NCI-H2196 treated with DMSO at 0.1 percent for 48 hours (cell line): ENCODE results near the gene ARFGEF2.
"Not testable (repeated sequence)": the region's sequence is repeated elsewhere in the genome, so short reads cannot be mapped to it uniquely, and the experiment has no call there.

Experiments used
- DNase-seq: peaks from one replicate; lab custom pipeline; 2025; ENCODE audit not compliant: unreplicated experiment; lab: John Stamatoyannopoulos, UW

Gene ARFGEF2

DNA sequence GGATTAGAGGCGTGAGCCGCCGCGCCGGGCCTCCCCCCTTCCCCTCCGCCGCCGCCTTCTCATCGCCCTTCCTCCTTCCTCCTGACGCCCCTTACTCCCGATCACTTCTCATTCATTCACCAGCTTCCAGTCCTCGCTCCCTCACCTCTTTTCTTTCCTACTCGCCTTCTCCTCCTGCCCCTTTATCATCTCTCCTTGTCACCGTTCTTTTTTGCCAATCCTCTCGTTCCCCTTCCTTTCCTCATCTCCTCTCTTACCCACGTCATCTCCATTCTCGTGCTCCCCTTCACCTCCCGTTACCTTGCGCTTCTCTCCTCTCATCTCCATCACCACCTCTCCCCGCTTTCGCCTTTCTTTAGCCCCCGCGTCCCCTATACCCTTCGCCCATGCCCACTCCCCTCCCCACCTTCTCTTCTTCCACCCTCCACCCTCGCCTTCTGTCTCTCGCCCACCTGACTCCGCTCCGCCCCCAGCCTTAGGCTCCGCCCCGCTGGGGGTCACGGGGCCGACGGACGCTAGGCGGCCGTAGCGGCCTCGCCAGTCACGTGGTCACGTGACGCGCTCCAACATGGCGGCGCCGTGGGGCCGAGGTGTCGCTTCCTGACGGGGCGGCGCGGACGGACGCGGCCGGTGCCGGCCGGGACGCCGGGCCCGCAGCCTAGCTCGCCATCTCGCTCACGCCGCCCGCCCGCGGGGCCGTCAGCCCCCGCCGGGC is at the start of gene ARFGEF2:
TSS of gene ARFGEF2 (plus strand) at position 544 of the 715 bp plus-strand sequence. CDS start 179 bp downstream, outside the sequence.
- DNase-seq, result peak; percentile 55

DNA sequence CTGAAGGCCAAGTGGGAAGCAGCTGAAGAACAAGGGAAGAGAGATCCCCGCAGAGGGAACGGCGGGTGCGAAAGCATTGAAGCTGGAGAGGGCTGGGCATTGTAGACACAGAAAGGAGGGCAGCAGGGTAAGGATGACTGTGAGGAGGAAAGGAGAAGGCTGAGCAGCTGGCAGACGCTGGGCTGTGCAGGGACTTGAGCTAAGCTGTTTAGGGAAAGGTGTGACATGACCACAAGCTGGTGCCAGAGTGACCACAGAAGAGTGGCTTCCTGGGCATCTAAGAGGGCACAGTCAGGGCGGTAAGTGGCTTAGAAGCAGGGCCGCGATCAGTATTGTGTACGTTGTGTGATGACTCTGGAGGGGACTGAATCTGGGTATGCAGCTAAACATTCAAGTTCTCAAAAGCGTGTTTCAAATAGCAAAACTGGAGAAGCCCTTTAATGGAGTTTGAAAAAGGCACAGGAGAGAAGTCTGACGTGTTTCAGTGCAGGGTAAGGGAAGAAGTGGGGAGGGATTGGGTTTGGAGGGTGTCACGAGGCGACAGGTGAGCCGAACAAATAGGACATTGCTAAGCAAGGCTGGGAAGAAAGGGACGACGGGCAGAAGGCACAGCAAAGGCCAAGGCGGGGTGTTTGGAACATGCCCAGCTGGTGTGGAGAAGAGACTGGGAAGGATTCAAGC is 46.1 kb upstream of the ARFGEF2 start:
- DNase-seq, result no peak

DNA sequence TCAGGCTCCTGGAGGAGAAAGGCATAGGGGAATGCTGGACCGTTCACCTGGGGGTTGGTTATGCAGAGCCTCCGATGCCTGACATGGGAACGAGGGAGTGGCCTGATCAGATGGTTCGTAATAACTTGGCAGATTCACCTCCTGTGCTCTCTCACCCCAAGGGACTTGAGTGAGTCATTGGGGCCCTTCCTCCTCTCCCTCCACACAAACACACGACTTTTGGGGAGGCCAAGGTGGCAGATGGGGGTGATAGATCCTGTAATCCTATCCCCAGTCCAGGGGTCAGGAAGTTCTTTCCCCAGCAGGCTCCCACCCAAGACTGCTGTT is 45.6 kb upstream of the ARFGEF2 start:
- DNase-seq, result no peak

DNA sequence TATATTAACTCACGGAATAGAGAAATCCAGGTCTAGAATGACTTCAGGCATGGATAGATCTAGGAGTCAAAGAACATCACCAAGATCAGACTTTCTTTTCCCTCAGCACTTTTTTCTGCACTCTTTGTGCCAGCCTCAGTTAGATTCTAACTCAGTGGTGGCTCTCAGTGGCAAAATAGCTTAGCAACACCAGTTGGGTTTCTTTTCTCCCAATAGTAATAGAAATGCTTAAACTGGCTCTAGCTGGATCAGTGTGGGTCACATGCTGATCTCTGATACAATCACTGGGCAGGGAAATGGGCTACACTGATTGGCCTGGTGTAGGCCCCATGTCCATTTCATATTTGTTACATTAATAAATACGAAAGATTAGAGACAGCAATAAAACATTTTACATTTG is 44.2 kb upstream of the ARFGEF2 start:
- DNase-seq, result no peak

DNA sequence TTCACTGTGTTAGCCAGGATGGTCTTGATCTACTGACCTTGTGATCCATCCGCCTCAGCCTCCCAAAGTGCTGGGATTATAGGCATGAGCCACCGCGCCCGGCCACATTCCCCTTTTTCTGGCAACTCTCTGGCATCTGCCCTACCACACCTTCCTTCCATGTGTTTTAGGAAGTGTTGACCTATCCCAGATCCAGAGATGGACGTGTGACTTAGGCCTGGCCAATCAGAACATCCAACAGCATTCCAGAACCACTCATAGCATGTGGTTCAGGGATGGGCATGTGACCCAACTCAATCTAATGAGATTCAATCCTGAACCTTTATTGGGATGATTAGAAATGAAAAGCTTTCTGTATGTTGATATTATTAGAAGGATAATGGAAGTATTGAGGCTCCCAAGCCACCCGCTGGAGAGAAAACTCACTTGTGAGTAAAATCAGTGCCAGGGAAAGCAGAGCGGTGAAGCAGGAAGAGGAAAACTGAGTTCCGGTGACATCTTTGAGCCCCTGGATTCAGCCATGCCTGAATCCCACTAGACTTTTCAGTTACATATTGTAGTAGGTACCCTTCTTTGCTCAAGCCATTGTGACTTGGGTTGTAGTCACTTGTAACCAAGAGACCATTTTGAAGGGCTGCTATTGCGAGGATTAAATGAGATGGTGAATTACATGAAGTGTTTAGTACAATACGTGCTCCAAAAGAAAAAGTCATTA is 42.8 kb upstream of the ARFGEF2 start:
- DNase-seq, result no peak

DNA sequence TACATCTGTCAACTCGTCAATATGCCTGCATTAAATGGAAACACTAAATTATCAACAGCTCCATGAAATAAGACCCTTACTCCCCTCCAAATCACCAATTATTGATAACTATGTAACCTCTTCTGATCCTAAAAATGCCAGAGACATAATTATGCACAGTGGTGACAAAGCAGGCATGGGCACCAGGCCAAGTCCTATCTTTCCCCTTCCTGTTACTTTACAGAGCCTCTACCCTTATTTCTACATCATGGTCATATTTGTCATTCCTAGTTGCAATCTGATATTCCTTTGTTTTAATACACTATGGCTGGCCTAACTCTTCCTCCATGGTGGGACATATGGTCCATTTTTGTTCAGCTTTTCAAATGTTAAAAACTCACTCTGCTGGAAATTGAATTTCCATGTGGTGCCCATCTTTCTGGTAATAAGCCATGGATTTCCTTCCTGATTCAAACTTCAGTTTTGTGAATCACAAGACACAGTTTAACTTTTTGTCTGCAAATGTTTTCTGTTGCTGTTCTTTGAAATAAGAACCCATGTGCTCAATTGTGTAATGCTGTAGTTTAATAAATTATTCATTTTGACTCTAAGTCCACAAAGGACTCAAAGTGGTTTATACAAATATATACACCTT is 41.8 kb upstream of the ARFGEF2 start:
- DNase-seq, result no peak

DNA sequence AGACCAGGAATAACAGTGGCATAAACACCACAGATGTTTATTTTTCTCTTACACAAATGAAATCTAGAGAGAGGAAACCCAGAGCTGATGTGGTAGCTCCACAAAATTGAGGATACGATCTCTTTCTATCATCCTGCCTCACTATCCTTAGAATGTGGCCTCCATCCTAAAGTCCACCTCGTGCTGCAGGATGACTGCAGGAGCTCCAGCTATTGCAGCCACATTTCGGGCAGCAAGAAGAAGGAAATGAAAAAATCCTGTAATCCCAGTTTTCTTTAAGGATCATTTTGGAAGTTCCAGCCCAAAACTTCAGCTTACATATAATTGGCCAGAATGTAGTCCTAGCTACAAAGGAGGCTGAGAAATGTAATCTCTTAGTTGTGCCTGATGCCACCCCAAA is 41.2 kb upstream of the ARFGEF2 start:
- no peak for DNase-seq

DNA sequence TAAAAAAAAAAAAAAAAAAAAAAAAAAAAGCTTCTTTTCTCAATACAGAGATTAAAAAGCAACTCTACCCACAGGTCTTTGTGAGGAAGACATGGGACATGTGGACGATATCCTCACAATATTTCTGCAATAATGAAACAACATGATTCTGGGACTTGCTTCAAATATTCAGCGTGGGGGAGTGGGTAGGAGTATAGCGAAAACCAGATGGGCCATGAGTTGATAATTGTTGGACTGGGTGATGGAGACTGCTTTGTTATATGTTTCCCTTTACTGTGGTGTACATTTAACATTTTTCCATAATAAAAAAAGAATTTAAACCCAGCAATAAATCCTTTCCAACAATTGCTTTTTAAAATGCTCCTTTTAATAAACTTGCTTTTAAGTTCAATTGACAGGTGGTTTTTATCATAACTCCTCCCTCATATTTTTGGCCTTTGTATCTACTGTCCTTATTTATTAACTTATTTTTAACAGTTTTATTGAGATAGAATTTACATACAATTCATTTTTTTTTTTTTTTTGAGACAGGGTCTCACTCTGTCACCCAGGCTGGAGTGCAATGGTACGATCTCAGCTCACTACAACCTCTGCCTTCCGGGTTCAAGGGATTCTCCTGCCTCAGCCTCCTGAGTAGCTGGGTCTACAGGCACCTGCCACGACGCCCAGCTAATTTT is 40.4 kb upstream of the ARFGEF2 start:
- DNase-seq, result no peak

DNA sequence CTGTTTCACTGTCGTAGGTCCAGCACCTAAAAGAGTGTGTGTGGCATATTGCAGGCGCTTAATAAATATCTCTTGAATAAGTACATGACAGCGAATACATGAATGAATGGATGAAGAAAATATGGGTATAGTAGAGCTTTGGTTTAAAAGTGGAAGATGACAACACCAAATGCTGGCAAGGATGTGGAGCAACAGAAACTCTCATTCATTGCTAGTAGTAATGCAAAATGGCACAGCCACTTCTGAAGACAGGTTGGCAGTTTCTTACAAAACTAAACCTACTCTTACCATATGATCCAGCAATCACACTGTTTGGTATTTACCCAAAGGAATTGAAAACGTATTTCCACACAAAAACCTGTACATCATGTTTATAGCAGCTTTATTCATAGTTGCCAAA is 36.3 kb upstream of the ARFGEF2 start:
- no peak for DNase-seq

DNA sequence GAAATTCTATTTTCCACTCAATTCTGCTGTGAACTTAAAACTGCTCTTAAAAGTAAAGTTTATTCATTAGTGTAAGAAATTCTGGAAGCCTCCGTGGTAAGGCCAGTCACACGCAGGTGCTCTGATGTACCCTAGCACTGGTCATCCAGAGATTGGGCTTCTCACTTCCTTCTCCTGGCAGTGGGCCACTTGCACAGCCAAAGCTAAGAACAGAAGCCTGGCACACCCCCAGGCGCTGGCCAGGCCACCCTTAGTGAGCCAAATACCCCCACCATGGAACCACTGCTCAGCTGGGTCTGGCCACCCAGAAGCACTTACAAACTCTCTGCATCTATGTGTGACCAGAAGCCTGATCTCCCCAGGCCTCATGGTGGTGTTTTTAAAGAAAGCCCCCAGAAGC is 35.3 kb upstream of the ARFGEF2 start:
- DNase-seq, result no peak

DNA sequence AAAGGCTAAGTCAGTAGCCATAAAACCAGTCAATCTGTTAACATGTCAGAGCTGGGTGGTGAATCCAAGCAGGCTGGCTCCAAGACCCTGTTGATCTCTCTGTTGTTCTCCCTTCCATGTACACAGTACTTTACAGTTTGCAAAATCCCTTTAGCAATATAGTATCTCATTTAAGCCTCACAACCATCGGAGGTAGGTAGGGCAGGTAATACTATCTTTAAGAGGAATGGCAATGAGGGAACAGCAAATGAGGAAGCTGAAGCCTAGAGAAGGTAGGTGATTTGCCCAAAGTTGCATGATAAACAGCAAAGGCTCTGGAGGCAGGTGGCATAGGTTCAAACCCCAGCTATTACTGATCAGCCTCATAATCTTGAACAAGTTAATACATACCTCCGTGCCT is 34.7 kb upstream of the ARFGEF2 start:
- no peak for DNase-seq

DNA sequence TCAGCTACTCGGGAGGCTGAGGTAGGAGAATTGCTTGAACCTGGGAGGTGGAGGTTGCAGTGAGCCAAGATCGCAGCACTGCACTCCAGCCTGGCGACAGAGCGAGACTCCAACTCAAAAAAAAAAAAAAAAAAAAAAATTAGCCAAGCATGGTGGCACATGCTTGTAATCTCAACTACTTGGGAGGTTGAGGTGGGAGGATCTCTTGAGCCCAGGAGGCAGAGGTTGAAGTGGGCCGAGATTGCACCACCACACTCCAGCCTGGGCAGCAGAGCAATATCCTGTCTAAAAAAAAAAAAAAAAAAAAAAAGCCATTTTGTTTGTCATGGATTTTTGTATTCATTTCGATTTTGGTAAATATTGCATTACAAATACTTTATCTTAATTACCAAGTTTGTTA is 33.0 kb upstream of the ARFGEF2 start:
- DNase-seq, result not testable (repeated sequence)

DNA sequence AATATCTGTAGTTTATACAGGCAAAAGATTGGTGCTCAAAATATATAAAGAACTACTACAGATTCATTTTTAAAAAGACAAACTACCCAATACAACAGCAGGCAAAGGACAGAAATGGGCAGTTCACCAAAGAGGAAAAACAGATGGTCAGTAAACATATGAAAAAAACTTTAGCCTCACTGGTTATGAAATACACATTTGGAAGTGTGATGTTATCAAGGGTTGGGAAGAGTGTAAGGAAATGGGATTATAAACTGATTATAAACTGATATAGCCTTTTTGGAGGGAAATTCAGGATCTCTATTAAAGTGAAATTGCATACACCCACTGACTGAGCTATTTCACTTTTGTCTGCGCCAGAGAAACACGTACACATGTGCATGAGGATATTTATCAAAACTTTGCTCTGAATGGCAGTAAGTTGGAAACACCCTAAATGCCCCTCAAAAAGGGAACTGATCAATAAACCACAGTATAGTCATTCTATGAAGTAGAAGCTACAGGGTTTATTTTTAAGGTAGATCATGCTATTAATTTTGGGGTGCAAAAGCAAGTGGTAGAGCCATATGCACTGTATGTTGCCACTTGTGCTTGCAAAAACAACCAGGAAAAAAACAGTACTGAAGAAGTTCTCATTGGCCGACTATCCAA is 32.2 kb upstream of the ARFGEF2 start:
- no peak for DNase-seq

DNA sequence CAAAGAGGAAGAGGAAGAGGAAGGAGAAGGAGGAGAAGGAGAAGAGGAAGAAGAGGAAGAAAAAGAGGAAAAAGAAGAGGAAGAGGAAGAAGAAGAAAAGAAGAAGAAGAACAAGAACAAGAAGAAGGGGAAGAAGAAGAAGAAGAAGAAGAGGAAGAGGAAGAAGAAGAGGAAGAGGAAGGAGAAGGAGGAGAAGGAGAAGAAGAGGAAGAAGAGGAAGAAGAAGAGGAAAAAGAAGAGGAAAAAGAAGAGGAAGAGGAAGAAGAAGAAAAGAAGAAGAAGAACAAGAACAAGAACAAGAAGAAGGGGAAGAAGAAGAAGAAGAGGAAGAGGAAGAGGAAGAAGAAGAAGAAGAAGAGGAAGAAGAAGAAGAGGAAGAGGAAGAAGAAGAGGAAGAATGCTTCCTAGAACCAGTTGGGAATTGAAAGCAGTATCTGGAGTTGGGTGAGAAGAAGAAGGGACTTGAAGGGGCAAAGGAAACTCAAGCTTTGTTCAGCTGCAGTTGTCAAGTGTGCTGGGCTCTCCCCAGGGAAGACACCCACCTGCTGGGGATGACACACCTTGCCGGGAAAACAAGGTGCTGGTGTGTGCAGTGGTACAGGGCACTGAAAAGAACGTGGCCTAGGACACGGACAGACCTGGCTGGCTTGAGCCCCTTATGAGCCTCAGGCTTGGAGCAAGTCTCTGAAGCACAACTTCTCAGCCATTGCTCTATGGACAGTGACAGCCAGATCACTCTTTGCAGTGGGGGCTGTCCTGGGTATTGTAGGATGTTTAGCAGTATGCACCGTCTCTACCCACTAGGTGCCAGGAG is 30.1 kb upstream of the ARFGEF2 start:
- DNase-seq, result no peak

DNA sequence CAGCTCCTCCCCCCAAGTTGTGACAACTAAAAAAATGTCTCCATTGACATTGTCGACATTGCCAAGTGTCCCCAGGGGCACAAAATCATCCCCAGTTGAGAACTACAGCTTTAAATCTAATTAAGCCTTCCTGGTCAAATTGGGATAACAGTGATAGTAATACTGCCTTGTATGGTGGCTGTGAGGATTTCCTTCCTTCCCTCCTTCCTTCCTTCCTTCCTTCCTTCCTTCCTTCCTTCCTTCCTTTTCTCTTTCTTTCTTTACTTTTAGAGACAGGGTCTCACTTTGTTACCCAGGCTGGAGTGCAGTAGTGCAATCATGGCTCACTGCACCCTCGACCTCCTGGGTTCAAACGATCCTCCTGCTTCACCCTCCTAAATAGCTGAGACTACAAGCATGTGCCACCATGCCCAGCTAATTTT is 29.5 kb upstream of the ARFGEF2 start:
- DNase-seq, result no peak

DNA sequence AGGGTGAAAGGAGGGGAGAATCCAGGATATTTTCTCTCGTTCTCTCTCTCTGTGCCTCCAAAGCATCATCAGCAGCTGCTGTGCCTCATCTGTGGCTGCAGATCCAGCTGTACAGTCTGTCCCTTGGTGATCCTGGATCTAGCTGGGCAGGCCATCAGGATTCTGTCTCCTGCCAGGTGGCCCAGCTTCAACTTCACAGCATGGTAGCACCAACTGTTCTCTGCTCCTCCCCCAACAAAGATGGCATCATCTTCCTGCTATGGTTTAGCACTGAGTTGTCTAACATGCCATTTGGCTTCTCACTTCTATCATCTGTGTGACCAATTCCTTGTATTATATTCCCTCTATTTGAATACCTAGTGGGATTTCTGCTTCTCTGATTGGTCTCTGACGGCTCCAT is 28.6 kb upstream of the ARFGEF2 start:
- no peak for DNase-seq

DNA sequence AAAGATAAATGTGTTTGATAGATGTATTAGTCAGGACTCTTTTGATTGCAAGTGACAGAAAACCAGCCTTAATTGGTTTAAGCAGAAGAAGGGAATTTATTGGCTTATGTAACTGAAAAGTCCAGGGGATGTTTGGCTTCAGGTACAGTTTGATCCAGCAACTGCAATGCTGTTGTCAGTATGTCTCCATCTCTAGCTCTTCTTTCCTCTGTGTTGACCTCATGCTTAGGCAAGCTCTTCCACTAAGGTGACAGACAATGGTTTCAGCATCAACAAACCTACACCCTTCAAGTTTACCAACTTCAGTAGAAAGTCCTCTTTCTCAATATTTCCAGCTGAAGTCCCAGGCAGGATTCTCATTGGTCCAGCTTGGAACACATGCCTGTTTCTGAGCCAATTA is 28.1 kb upstream of the ARFGEF2 start:
- no peak for DNase-seq

DNA sequence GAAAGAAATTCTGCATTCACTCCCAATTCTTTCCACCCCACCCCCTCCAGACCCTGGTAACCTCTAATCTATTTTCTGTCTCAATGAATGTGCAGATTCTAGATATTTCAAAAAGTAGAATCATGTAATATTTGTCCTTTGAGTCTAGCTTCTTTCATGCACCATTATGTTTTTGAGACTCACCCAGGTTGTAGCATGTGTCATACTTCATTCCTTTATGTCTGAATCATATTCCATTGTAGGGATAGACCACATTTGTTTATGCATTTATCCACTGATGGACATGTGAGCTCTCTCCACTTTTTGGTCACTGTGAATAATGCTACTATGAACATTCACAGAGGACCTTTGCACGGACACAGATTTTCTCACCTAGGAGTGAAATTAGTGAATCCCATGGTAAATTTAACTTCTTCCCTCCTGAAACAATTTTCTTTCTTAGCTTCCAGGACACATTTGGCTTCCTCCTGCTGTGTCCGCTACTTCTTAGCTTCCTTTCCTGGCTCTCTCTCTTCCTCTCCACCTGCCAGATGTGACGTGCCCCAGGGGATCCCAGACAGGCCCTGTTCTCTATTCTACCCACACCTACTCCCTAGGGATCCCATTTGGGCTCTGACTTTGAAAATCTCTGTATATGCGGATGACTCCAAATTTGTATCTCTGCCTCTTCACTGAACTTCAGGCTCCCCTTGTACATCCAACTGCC is 24.1 kb upstream of the ARFGEF2 start:
- DNase-seq, result no peak

DNA sequence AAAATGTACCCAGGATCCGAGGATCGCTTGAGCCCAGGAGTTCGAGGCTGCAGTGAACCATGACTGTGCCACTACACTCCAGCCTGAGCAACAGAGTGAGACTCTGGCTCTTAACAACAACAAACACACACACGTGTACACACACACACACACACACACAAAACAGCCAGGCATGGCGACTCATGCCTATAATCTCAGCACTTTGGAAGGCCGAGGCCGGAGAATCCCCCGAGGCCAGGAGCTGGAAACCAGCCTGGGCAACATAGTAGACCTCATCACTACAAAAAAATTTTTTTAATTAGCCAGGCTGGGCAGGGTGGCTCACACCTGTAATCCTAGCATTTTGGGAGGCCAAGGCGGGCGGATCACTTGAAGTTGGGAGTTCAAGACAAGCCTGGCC is 23.3 kb upstream of the ARFGEF2 start:
- DNase-seq, result no peak
